Prostate gland (tissue), 2 donors: Measurements from ENCODE around the gene NAALADL2.

Experiments used
- CTCF ChIP-seq, 4 experiments: fragments of 200-600 bp in 2 of 4; fragments of 450-650 bp in 2 of 4; sonication (generic) in 2 of 4; IDR thresholded peaks; 1 replicate in 3 of 4; 2 replicates in 1 of 4; pipeline ENCODE4 v1.5.1; 2016 to 2019; ENCODE audit warnings: antibody characterized with exemption in 4 of 4, mild to moderate bottlenecking in 2 of 4, moderate library complexity in 2 of 4
- POLR2A ChIP-seq: fragments of 450-650 bp; IDR thresholded peaks from one replicate; pipeline ENCODE4 v1.6.1; 2016; ENCODE audit warnings: antibody characterized with exemption, mild to moderate bottlenecking
- POLR2AphosphoS5 ChIP-seq: sonication (generic); formaldehyde crosslinking; IDR thresholded peaks from one replicate; pipeline ENCODE4 v1.6.1; 2017; ENCODE audit warnings: antibody characterized with exemption

GRCh38 chr3:175073219-175073905 is 214.2 kb downstream of the NAALADL2 start:
- no peak for TF ChIP-seq POLR2A
- TF ChIP-seq CTCF (IDR thresholded peaks at IDR 0.05), result no peak
- TF ChIP-seq POLR2AphosphoS5, result no peak
